ENCODE results near the gene ARGLU1. TPM values are rescaled to one million over a fixed set of nuclear protein-coding genes. Genes with fewer than 3 reads are reported as not detected.

The ARGLU1 gene
- total and polyA plus RNA-seq, 9 of the 15 experiments (the other 6 are each of a cell fraction or from before 2014, with no cell fraction given): 19.3 to 99.9 (median 49.3) TPM

DNA sequence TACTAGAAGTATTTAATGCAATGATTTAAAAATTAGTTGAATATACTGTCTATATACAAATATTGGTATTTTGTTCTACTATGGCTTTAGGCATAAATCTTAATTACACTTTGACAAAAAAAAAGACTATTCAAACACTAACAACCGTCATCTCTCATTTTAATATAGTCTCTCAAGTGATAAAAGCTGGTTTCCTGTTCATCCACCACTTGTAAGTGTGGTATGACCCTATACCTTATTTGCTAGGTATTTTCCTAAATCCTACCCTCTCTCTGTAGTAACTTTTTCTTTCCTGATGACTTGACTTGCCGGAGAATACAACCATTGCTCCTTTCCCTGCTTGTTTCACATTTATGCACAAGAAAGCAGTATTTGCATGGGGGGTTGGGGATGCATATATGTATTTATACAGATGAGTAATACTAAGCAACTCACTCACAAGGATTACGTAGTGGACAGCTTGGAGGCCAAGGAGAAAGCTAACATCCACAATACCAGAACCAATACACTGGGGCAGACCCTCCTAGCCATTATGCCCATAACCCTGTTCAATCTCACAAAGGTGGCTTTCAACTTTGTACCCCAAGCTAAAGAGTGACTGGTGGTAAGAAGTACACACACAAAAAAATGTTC lies 19.8 kb downstream of the ARGLU1 start:
- no peak for ATAC-seq
- H3K36me3 ChIP-seq (ENCODE audit: control insufficient read depth, insufficient read depth, low read length): peaks cover 87% of the 10 kb centered on the region
- H3K9me1 ChIP-seq (ENCODE audit: control insufficient read depth, insufficient read depth, low read length): no peaks in the 10 kb centered on the region
- 92% methylated on average over 3 of the region's 3 CpGs for whole genome bisulfite sequencing (ENCODE audit: insufficient coverage, low coverage, missing lambda C conversion rate)
- ChIA-PET POLR2A (no interaction called here), CTCF (ENCODE audit: low intra/inter-chr PET ratio) (no interaction called here)
- H3K9me3 ChIP-seq (replicated peaks; ENCODE audit: control insufficient read depth, insufficient read depth, low read depth, low read length): no peaks in the 10 kb centered on the region
- H3K4me2 ChIP-seq (ENCODE audit: insufficient read depth, low read length): no peak overlapping the region
- 0 out of 2 replicates have a peak, but pooled peaks cover 3% of the 10 kb centered on the region for H4K20me1 ChIP-seq (replicated peaks; ENCODE audit: control insufficient read depth, insufficient read depth, low read length)
- H3K79me2 ChIP-seq (ENCODE audit: control insufficient read depth, insufficient read depth, low read length): peaks cover 59% of the 10 kb centered on the region
- no peak overlapping the region for H3K9ac ChIP-seq (ENCODE audit: insufficient read depth in 1 of 2, low read depth in 2 of 2, low read length in 2 of 2)
- no peak for DNase-seq (ENCODE audit: extremely low read depth in 1 of 4, low spot score in 3 of 4)
- H3K4me1 ChIP-seq (replicated peaks in 1 of 2; ENCODE audit: control insufficient read depth in 2 of 2, insufficient read depth in 2 of 2, low read length in 2 of 2): no peaks in the 10 kb centered on the region
- H3K27ac ChIP-seq (ENCODE audit: extremely low read depth, low read depth, low read length): no peak overlapping the region
- H3K27me3 ChIP-seq (ENCODE audit: control insufficient read depth in 2 of 2, insufficient read depth in 2 of 2, low read length in 2 of 2): no peaks in the 10 kb centered on the region
- BruUV-seq (replicated peaks): no TSS peak
- FAIRE-seq: no peak
- H3K4me3 ChIP-seq: no peak overlapping the region
- in situ Hi-C loops (cut with MboI) (no loop called here), intact Hi-C loops (cut with micrococcal nuclease) (no loop called here)
- no peak overlapping the region for H2AFZ ChIP-seq (ENCODE audit: low read depth, low read length)
- TF ChIP-seq BMI1 (IDR thresholded peaks at IDR 0.05; ENCODE audit: low read length): no peak
- TF ChIP-seq ETV1 (tag; conservative IDR thresholded peaks at IDR 0.05; ENCODE audit: low read depth): no peak
- TF ChIP-seq, protein P1, sequence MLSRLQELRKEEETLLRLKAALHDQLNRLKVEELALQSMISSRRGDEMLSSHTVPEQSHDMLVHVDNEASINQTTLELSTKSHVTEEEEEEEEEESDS (CRISPR knock-in tag; IDR thresholded peaks at IDR 0.05): no peak
- no peak for TF ChIP-seq CSDE1 (IDR thresholded peaks at IDR 0.05)
- TF ChIP-seq ZKSCAN1 (IDR thresholded peaks at IDR 0.05; ENCODE audit: low read depth, low read length): no peak
- no peak for TF ChIP-seq ZNF384 (IDR thresholded peaks at IDR 0.05; ENCODE audit: low read depth, low read length)
- TF ChIP-seq ZNF280B (CRISPR knock-in tag; IDR thresholded peaks at IDR 0.05): no peak
- TF ChIP-seq ZC3H8 (IDR thresholded peaks at IDR 0.05): no peak
- no peak for TF ChIP-seq ZNF395 (CRISPR knock-in tag; IDR thresholded peaks at IDR 0.05)
